Adipose tissue (tissue), 3 donors: ENCODE results near the gene ULK4. TPM values are rescaled to one million over a fixed set of nuclear protein-coding genes. Genes with fewer than 3 reads are reported as not detected.
"Not testable (repeated sequence)": the region's sequence is repeated elsewhere in the genome, so short reads cannot be mapped to it uniquely, and the experiment has no call there.

Experiments
- H3K27ac ChIP-seq: one replicate; pipeline ENCODE4 v1.5.1; 2013; ENCODE audit warnings: low read depth, low read length
- WGBS, 3 donors: extraction: QIAGEN DNeasy Blood & Tissue Kit; methylation state at CpG; one replicate each; pipeline ENCODE4 v1.1.7; 2013; 5-methylcytosine and 5-hydroxymethylcytosine counted together
- polyA plus RNA-seq, 3 donors: library from polyadenylated mRNA; stranded (reverse); fragments of 200-250 nt; gene quantifications; one replicate each; pipeline ENCODE4 v1.2.3, GENCODE V29; 2013
- donor health status: healthy with polysubstance abuse.
- donor health status: Bipolar disorder and iron deficiency.
- donor health status: healthy.

The ULK4 gene
- polyA plus RNA-seq: 1 to 10 TPM in 2 of 3 donors, under 1 TPM in 1; 0.45 to 1.9 (median 1.8) TPM

GRCh38 chr3:41961751-41962679 is at the start of gene ULK4:
Gene ULK4, minus strand, starts transcription at chr3:41962103. Its CDS starts 7,344 bp downstream, at chr3:41954759.
- WGBS, 3 donors: 0% methylated on average over 58 of the region's 58 CpGs
- H3K27ac ChIP-seq: no peak within 1 kb of the TSS

DNA sequence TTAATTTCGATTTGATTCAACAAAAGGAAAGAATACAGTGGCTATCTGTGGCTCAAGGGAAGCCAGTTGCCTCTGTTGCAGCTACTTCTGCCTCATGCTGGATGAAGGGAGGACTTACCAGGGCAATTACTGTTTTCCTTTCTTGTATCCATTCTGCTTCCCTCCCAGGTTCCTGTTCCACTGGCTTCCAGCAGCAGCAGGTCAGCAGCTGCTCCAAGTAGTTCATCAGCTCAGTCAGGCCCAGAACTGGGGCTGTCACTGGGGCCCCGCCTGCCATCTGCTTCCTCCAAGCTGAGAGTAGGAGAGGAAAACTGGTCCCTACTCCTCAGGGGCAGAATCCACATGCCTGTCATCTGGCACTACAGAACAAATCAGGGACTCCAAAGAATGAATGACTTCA is 48.6 kb upstream of the ULK4 start:
- H3K27ac ChIP-seq: no peak overlapping the region
- 59 to 81% (median 71%) methylated on average over 2 of the region's 2 CpGs for WGBS, 3 donors

DNA sequence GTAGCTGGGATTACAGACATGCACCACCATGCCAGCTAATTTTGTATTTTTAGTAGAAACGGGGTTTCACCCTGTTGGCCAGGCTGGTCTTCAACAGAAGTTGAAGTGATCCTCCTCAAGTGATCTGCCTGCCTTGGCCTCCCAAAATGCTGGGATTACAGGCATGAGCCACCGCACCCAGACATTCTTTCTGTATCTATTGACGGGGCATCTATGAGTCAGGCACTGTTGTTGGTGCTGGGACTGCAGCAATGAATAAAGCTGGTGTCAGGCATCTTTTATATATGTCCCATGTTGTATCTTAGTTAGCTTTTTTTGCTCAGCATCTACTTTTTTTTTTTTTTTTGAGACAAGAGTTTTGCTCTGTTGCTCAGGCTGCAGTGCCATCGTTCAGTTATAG is 47.6 kb upstream of the ULK4 start:
- WGBS, 3 donors: 95 to 97% (median 95%) methylated on average over 4 of the region's 4 CpGs
- no peak overlapping the region for H3K27ac ChIP-seq

DNA sequence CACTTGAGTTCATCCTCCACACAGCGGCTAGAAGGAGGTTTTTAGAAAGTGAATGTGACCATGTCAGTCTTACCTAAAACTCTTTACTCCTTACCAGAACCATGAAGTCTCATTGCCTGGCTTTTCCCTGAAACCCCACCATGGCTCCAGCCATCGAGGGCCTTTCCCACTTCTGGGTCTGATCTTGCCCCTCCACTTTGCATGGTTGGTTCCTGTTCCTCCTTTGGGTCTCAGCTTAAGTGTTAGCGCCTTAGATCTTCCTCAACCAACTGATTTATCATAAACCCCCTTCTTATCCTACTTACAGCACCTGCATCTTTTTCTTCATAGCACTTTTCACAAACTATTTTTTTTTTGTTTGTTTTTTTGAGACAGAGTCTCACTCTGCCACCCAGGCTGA is 45.9 kb upstream of the ULK4 start:
- H3K27ac ChIP-seq: no peak overlapping the region
- 86 to 90% (median 89%) methylated on average over 3 of the region's 3 CpGs for WGBS, 3 donors

GRCh38 chr3:42005401-42005800 is 43.5 kb upstream of the ULK4 start:
- 73 to 85% (median 83%) methylated on average over 4 of the region's 4 CpGs for WGBS, 3 donors

GRCh38 chr3:42002790-42003189 is 40.9 kb upstream of the ULK4 start:
- WGBS, 3 donors: 92 to 96% (median 96%) methylated on average over 4 of the region's 4 CpGs
- H3K27ac ChIP-seq: no peak overlapping the region

More at GRCh38 chr3:42005401-42005800, 43.5 kb upstream of the ULK4 start:
- no peak overlapping the region for H3K27ac ChIP-seq

DNA sequence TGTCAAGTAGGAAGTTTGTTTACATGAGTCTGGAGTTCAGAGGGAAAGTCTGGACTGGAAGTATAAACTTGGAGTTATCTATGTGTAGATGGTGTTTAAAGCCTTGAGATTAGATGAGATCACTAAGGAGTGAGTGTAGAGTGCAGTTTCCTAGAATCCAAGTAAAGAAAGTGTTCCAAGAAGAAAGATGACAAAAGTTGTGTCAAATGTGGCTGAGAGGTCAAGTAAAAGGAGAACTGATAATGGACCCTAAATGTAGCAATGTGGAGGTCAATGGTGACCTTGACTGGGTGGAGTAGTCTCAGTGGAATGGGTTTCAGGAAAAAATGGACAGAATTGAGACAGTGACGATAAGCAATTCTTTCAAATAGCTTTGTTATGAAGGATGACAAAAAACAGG is 39.9 kb upstream of the ULK4 start:
- H3K27ac ChIP-seq: no peak overlapping the region
- WGBS, 3 donors: 89 to 96% (median 90%) methylated on average over 1 of the region's 1 CpG

- 66 to 93% (median 92%) methylated on average over 1 of the region's 1 CpG for WGBS, 3 donors
- no peak overlapping the region for H3K27ac ChIP-seq
Measured at GRCh38 chr3:41999909-42000308, 38.0 kb upstream of the ULK4 start.

- H3K27ac ChIP-seq: no peak overlapping the region
- WGBS, 3 donors: 38 to 67% (median 50%) methylated on average over 6 of the region's 6 CpGs
Measured at GRCh38 chr3:41997702-41998550, 36.0 kb upstream of the ULK4 start.

DNA sequence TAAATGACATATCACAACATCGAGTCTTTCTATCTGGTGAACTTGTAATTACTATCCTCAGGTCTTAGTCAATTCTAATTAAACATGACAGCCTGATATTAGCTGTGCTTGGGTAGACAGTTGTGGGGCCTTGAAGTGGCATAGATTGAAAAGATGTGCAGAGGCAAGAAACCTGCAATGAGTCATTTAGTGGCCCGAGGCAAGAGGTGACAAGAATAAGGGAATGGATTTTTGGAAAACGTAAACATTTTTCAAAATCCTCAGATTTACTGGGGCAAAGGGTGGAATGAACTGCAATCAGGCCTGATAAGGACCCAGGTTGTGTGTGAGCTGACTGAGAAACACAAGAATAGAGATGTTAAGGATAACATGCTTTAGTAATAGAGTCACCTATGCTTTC is 29.5 kb upstream of the ULK4 start:
- H3K27ac ChIP-seq: no peak overlapping the region
- 65 to 86% (median 72%) methylated on average over 3 of the region's 3 CpGs for WGBS, 3 donors

GRCh38 chr3:41989518-41989917 is 27.6 kb upstream of the ULK4 start:
- 96 to 98% (median 98%) methylated on average over 3 of the region's 3 CpGs for WGBS, 3 donors
- no peak overlapping the region for H3K27ac ChIP-seq

DNA sequence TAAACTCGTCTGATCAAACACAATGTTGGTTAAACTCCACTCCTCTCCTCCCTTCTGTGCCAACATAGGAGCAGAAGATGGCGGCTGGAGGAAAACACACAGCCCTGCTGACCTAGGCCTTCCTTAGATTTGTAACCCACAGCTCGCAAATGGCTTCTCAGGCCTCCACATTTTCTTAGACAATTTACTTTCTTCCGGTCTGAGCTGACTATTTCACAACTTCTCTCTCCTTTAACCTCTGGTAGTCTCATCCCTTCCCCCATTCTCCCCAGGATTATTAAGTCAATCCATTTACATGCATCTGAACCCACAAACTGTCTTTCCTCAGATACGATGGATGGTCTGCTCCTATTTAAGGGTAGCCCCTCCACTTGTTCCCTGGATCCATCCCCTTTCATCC is 25.7 kb upstream of the ULK4 start:
- 60 to 86% (median 69%) methylated on average over 5 of the region's 5 CpGs for WGBS, 3 donors

GRCh38 chr3:41986561-41986960 is 24.7 kb upstream of the ULK4 start:
- H3K27ac ChIP-seq: no peak overlapping the region
- WGBS, 3 donors: 79 to 89% (median 83%) methylated on average over 2 of the region's 2 CpGs

More for the DNA sequence above, 25.7 kb upstream of the ULK4 start:
- H3K27ac ChIP-seq: no peak overlapping the region

DNA sequence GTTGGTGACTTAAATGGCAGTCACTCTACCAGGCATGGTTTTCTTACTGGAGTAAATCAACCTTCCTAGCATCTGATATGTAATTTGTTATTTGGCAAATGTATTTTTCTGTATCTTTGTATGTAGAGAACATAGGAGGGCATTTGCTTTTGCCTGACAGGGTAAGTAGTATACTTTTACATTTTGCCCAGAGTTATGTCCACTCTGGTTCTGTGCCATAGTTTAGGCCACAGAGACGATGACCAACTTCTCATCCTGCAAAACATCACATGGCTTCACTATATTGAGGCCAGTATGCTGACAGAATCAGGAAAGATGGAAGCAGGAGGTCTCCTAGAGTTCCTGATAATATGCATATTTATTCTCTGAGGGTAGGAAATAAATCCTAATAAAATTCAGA is 23.1 kb upstream of the ULK4 start:
- 68 to 76% (median 74%) methylated on average over 1 of the region's 1 CpG for WGBS, 3 donors
- H3K27ac ChIP-seq: no peak overlapping the region

- 85 to 94% (median 93%) methylated on average over 5 to 29 of the region's 32 CpGs for WGBS, 3 donors
- not testable (repeated sequence) for H3K27ac ChIP-seq
Measured at GRCh38 chr3:41983091-41983490, 21.2 kb upstream of the ULK4 start.

- not testable (repeated sequence) for H3K27ac ChIP-seq
- WGBS, 3 donors: 41 to 59% (median 55%) methylated on average over 5 of the region's 5 CpGs
Measured at GRCh38 chr3:41977401-41977800, 15.5 kb upstream of the ULK4 start.

GRCh38 chr3:41975416-41976103 is 13.7 kb upstream of the ULK4 start:
- no peak overlapping the region for H3K27ac ChIP-seq
- 68 to 78% (median 70%) methylated on average over 6 of the region's 6 CpGs for WGBS, 3 donors

- 73 to 94% (median 90%) methylated on average over 2 of the region's 2 CpGs for WGBS, 3 donors
- no peak overlapping the region for H3K27ac ChIP-seq
Measured at GRCh38 chr3:41974223-41974622, 12.3 kb upstream of the ULK4 start.

DNA sequence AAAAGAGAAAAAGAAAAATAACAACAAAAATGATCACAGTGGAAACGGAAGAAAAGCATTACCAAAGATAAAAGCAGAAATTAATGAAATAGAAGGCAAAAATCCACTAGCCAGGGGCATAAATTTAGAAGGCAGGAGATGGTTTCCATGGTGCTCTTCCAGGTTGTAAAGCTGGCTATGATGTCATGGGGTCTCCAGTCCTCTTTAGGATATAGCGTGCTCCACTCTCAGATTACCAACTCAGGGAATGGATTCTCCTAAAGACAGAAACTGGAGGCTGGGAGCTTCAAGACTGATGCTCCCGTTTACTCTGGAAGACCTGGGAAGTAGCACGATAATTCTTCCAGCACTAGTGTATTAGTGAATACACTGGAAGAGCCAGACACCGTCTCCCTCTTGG is 10.9 kb upstream of the ULK4 start:
- H3K27ac ChIP-seq: no peak overlapping the region
- WGBS, 3 donors: 87 to 92% (median 89%) methylated on average over 5 of the region's 5 CpGs
